ENCODE results near the gene PSMD12. TPM values are rescaled to one million over a fixed set of nuclear protein-coding genes. Genes with fewer than 3 reads are reported as not detected.

The PSMD12 gene
- total RNA-seq = 31.8 TPM

DNA sequence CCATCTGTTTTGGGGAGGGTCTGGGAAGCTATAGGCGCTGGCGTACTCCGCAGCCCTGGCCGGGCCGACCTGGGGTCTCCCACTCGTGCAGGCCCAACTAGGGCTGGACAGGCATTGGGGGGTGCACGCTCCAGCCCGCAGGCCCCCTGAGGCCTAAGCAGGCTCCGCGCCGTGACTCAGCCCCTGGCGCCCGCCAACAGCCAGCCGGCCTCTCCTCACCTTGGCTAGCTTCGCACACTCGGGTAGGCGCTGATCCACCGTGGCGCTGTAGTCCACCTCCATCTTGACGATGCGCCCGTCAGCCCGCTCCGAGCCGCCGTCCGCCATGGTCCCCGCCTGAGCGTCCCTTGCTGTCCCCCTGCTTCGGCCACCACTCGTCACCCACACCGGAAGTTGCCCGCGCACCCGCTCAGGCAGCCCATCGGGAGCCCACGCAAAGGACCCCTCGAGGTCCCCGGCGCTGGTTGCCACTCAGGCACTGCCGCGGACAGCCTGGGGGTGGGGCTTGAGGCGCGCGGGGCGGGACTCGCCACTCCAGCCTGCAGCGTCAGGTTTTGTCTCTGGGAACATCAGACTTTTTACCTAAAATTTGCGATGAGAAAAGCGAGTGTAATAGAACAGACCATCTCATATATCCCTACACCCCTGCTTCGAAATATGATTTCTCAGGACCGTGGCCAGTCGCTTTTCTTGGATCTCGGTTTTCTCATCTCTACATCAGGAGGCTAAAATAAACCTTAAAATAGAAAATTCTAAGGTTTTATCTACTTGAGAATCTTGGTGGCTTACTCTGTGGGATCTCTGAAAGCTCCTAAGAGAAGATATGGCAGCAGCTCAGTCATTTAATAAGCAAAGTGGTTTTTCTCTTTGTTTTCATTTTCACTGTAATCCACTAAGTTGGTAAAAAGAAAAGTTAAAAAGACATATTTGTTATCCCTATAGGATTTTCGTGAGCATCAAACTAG is at the start of gene PSMD12:
PSMD12 (minus strand) TSS at position 385 of the 965 bp plus-strand sequence; CDS start at position 327, 58 bp downstream.
- no peaks in the 10 kb centered on the region for H3K9me3 ChIP-seq
- TF ChIP-seq, protein P1, sequence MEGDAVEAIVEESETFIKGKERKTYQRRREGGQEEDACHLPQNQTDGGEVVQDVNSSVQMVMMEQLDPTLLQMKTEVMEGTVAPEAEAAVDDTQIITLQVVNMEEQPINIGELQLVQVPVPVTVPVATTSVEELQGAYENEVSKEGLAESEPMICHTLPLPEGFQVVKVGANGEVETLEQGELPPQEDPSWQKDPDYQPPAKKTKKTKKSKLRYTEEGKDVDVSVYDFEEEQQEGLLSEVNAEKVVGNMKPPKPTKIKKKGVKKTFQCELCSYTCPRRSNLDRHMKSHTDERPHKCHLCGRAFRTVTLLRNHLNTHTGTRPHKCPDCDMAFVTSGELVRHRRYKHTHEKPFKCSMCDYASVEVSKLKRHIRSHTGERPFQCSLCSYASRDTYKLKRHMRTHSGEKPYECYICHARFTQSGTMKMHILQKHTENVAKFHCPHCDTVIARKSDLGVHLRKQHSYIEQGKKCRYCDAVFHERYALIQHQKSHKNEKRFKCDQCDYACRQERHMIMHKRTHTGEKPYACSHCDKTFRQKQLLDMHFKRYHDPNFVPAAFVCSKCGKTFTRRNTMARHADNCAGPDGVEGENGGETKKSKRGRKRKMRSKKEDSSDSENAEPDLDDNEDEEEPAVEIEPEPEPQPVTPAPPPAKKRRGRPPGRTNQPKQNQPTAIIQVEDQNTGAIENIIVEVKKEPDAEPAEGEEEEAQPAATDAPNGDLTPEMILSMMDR (IDR thresholded peaks at IDR 0.05) = peak in 1 of 3 experiments; percentile 7
- no peaks in the 10 kb centered on the region for H3K36me3 ChIP-seq
- H3K27me3 ChIP-seq = no peaks in the 10 kb centered on the region
- DNase-seq (ENCODE audit: low spot score in 2 of 2) = peak; percentile 74 to 96
- peak within 1 kb of the TSS; percentile 89 to 96 for H3K27ac ChIP-seq
- H3K4me1 ChIP-seq = peaks cover 5 to 20% of the 10 kb centered on the region in 2 donors
- intact Hi-C loops (cut with DNase I) = loop anchor here (1.0 to 10.0 kb wide), 3 partner anchors 11 to 351 kb away; partner anchors contain the start of genes HELZ, NOL11 and PITPNC1
- peak within 1 kb of the TSS; percentile 90 to 96 for H3K4me3 ChIP-seq

GRCh38 chr17:67415291-67415690 is 48.9 kb upstream of the PSMD12 start:
- Histone ChIP-seq H3K4me1 (no peaks in the 10 kb centered on the region), H3K4me3 (no peak overlapping the region), H3K9me3 (peaks cover 0 to 5% of the 10 kb centered on the region in 2 donors), H3K36me3 (no peaks in the 10 kb centered on the region), H3K27me3 (no peaks in the 10 kb centered on the region), H3K27ac (no peak overlapping the region)
- TF ChIP-seq, protein P1 (IDR thresholded peaks at IDR 0.05) = no peak
- no peak for DNase-seq (ENCODE audit: low spot score in 2 of 2)
- intact Hi-C loops (cut with DNase I) = no loop called here

DNA sequence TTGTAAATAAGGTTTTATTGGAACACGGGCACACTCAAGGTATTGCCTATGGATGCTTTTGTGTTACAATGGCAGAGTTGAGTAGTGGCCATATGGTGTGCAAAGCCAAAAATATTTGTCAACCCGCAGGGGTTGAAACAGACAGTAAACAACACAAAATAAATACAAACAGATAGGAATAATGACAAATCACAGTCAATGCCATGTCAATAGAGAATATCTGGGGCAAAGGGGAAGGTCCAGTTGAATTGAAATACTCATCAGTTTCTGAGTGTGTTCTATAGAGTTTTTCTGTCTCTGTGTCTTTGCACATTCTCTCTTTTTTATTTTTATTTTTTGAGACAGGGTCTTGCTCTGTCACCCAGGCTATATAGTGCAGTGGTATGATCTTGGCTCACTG is 48.2 kb upstream of the PSMD12 start:
- Histone ChIP-seq H3K4me3 (no peak overlapping the region), H3K9me3 (peaks cover 0 to 5% of the 10 kb centered on the region in 2 donors), H3K36me3 (no peaks in the 10 kb centered on the region), H3K27me3 (no peaks in the 10 kb centered on the region), H3K4me1 (no peaks in the 10 kb centered on the region), H3K27ac (no peak overlapping the region)
- intact Hi-C loops (cut with DNase I) = no loop called here
- DNase-seq (ENCODE audit: low spot score in 2 of 2) = no peak
- TF ChIP-seq, protein P1 (IDR thresholded peaks at IDR 0.05) = no peak

GRCh38 chr17:67414130-67414529 is 47.8 kb upstream of the PSMD12 start:
- H3K36me3 ChIP-seq = no peaks in the 10 kb centered on the region
- H3K4me1 ChIP-seq = no peaks in the 10 kb centered on the region
- no peak overlapping the region for H3K4me3 ChIP-seq
- H3K27ac ChIP-seq = no peak overlapping the region
- intact Hi-C loops (cut with DNase I) = no loop called here
- no peaks in the 10 kb centered on the region for H3K27me3 ChIP-seq
- H3K9me3 ChIP-seq = peaks cover 0 to 5% of the 10 kb centered on the region in 2 donors
- no peak for DNase-seq (ENCODE audit: low spot score in 2 of 2)
- TF ChIP-seq, protein P1 (IDR thresholded peaks at IDR 0.05) = no peak

DNA sequence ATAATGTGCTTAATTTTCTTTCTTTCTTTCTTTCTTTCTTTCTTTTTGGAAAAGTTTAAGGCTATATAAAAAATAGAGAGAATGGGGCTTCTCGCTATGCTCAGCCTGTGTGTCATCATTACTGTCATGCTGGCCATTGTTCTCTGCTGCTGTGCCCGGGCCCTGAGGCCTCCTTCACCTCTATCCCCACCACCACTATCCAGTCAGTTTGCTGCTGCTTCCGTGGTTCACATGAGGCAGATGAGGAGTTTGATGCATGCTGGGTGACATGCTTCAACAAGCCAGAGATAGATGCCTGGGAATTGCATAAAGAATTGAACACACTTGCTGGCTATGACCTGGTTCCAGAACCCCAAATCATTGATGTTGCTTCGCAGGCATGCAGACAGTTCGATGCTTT is 47.0 kb upstream of the PSMD12 start:
- Histone ChIP-seq H3K4me3 (no peak overlapping the region), H3K27ac (no peak overlapping the region), H3K36me3 (no peaks in the 10 kb centered on the region), H3K9me3 (peaks cover 0 to 5% of the 10 kb centered on the region in 2 donors), H3K27me3 (no peaks in the 10 kb centered on the region), H3K4me1 (no peaks in the 10 kb centered on the region)
- TF ChIP-seq, protein P1 (IDR thresholded peaks at IDR 0.05) = no peak
- intact Hi-C loops (cut with DNase I) = no loop called here
- no peak for DNase-seq (ENCODE audit: low spot score in 2 of 2)
